ENCODE results near the gene MRPL18.

DNA sequence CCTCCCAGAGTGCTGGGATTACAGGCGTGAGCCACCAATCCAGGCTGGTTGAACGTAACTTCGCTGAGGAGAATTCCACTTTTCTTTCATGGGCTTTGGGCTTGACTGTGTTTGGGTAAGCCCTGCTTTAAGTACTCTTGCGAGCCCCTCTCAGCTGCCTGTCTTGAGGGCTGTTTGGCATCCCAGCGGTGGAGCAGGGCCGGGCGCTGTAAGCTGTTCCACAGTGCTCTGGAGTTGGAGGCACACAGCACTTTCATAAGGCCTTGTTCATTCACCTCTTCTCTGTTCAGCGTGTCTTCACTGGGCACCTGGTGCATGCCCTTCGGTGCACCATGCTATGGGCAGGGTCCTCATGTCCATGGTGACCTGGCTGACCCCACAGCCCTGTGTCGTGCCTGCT, 31.5 kb downstream of the MRPL18 start:
- TF ChIP-seq EZH2 (IDR thresholded peaks at IDR 0.05) (no peak), POLR2AphosphoS5 (IDR thresholded peaks at IDR 0.05; ENCODE audit: borderline replicate concordance, low read depth, low read length) (no peak), FOXP2 (optimal IDR thresholded peaks at IDR 0.05; ENCODE audit: control extremely low read depth, extremely low read length, insufficient read depth) (no peak)

Data from SK-N-MC (cell line).